Activated naive CD8-positive, alpha-beta T cell (primary cell): ENCODE measurements around the gene ZNF559.

Experiments used
- H3K27ac Mint-ChIP-seq: one replicate; pipeline ENCODE4 v1.8.0; 2021; ENCODE audit warnings: mixed read lengths
- H3K27me3 Mint-ChIP-seq: one replicate; pipeline ENCODE4 v1.8.0; 2021; ENCODE audit warnings: mixed read lengths
- H3K36me3 Mint-ChIP-seq: one replicate; pipeline ENCODE4 v1.8.0; 2021; ENCODE audit warnings: mixed read lengths
- H3K4me1 Mint-ChIP-seq: one replicate; pipeline ENCODE4 v1.8.0; 2021; ENCODE audit warnings: low read depth, mixed read lengths
- H3K4me3 Mint-ChIP-seq: one replicate; pipeline ENCODE4 v1.8.0; 2021; ENCODE audit warnings: mild to moderate bottlenecking, mixed read lengths
- H3K9me3 Mint-ChIP-seq: one replicate; pipeline ENCODE4 v1.8.0; 2021; ENCODE audit warnings: low read depth, mixed read lengths

ZNF559 gene

DNA sequence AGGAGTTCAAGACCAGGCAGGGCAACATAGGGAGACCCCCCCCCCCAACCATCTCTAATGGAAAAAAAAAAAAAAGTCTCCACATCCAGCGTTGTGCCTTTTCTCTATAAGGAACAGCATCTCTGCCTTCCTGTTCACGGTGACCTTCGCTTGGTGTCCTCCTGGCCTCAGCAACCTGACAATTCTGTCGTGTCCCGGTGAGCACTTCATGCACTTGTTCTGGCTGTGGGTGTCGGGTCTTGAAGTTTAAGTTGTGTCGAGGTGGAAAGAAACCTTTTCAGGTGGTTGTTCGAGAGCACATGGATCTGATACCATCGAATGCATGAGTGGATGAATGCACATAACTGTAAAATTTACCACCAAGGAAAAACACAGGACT lies 594 bp downstream of the ZNF559 start:
- Mint-ChIP-seq H3K27me3 (no peaks in the 10 kb centered on the region), H3K27ac (peak overlapping the region; percentile 86), H3K4me1 (peaks cover 31% of the 10 kb centered on the region), H3K36me3 (peaks cover 35% of the 10 kb centered on the region), H3K4me3 (peak overlapping the region; percentile 93), H3K9me3 (peaks cover 9% of the 10 kb centered on the region)

GRCh38 chr19:9329999-9330398 lies 6.0 kb downstream of the ZNF559 start:
- Mint-ChIP-seq H3K9me3 (peaks cover 37% of the 10 kb centered on the region), H3K27me3 (no peaks in the 10 kb centered on the region), H3K27ac (no peak overlapping the region), H3K4me3 (no peak overlapping the region), H3K36me3 (peaks cover 66% of the 10 kb centered on the region), H3K4me1 (peaks cover 13% of the 10 kb centered on the region)

DNA sequence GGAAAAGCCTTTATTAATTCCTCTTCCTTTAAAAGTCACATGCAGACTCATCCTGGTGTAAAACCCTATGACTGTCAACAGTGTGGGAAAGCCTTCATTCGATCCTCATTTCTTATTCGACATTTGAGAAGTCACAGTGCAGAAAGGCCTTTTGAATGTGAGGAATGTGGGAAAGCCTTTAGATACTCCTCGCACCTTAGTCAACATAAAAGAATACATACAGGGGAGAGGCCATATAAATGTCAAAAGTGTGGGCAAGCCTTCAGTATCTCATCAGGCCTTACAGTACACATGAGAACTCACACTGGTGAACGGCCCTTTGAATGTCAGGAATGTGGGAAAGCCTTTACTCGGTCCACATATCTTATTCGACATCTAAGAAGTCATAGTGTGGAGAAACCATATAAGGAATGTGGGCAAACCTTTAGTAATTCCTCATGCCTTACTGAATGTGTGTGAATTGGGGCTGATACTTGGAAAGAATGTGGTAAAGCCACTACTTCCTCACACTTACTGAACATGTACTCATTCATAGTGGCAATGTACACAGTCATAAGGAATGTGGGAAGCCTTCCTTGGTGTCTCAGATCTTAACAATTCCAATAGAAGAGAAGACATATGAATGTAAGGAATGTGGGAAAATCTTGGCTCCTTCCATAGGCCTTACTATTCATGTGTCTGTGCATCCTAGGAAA lies 18.8 kb downstream of the ZNF559 start:
- H3K27me3 Mint-ChIP-seq: no peaks in the 10 kb centered on the region
- H3K4me1 Mint-ChIP-seq: no peaks in the 10 kb centered on the region
- no peak overlapping the region for H3K27ac Mint-ChIP-seq
- H3K36me3 Mint-ChIP-seq: peaks cover 70% of the 10 kb centered on the region
- no peak overlapping the region for H3K4me3 Mint-ChIP-seq
- H3K9me3 Mint-ChIP-seq: peaks cover 39% of the 10 kb centered on the region

- Mint-ChIP-seq H3K27ac (no peak overlapping the region), H3K4me3 (no peak overlapping the region), H3K9me3 (peaks cover 37% of the 10 kb centered on the region), H3K27me3 (no peaks in the 10 kb centered on the region), H3K36me3 (peaks cover 64% of the 10 kb centered on the region), H3K4me1 (no peaks in the 10 kb centered on the region)
Measured at GRCh38 chr19:9345005-9345404, 21.0 kb downstream of the ZNF559 start.

GRCh38 chr19:9348253-9348652 lies 24.3 kb downstream of the ZNF559 start:
- H3K36me3 Mint-ChIP-seq: peaks cover 48% of the 10 kb centered on the region
- no peak overlapping the region for H3K27ac Mint-ChIP-seq
- no peaks in the 10 kb centered on the region for H3K4me1 Mint-ChIP-seq
- no peaks in the 10 kb centered on the region for H3K27me3 Mint-ChIP-seq
- H3K9me3 Mint-ChIP-seq: peaks cover 14% of the 10 kb centered on the region
- H3K4me3 Mint-ChIP-seq: no peak overlapping the region

GRCh38 chr19:9348671-9349070 lies 24.7 kb downstream of the ZNF559 start:
- no peak overlapping the region for H3K27ac Mint-ChIP-seq
- no peaks in the 10 kb centered on the region for H3K27me3 Mint-ChIP-seq
- H3K36me3 Mint-ChIP-seq: peaks cover 44% of the 10 kb centered on the region
- no peak overlapping the region for H3K4me3 Mint-ChIP-seq
- peaks cover 11% of the 10 kb centered on the region for H3K9me3 Mint-ChIP-seq
- no peaks in the 10 kb centered on the region for H3K4me1 Mint-ChIP-seq

GRCh38 chr19:9352505-9352904 lies 28.5 kb downstream of the ZNF559 start:
- Mint-ChIP-seq H3K36me3 (peaks cover 35% of the 10 kb centered on the region), H3K27ac (no peak overlapping the region), H3K4me1 (no peaks in the 10 kb centered on the region), H3K27me3 (no peaks in the 10 kb centered on the region), H3K9me3 (peaks cover 6% of the 10 kb centered on the region), H3K4me3 (no peak overlapping the region)

GRCh38 chr19:9353011-9353410 lies 29.0 kb downstream of the ZNF559 start:
- H3K36me3 Mint-ChIP-seq: peaks cover 36% of the 10 kb centered on the region
- H3K27me3 Mint-ChIP-seq: no peaks in the 10 kb centered on the region
- peaks cover 6% of the 10 kb centered on the region for H3K9me3 Mint-ChIP-seq
- no peak overlapping the region for H3K27ac Mint-ChIP-seq
- H3K4me3 Mint-ChIP-seq: no peak overlapping the region
- no peaks in the 10 kb centered on the region for H3K4me1 Mint-ChIP-seq

GRCh38 chr19:9354651-9355050 lies 30.7 kb downstream of the ZNF559 start:
- Mint-ChIP-seq H3K27me3 (no peaks in the 10 kb centered on the region), H3K36me3 (peaks cover 33% of the 10 kb centered on the region), H3K4me3 (no peak overlapping the region), H3K4me1 (no peaks in the 10 kb centered on the region), H3K9me3 (no peaks in the 10 kb centered on the region), H3K27ac (no peak overlapping the region)

DNA sequence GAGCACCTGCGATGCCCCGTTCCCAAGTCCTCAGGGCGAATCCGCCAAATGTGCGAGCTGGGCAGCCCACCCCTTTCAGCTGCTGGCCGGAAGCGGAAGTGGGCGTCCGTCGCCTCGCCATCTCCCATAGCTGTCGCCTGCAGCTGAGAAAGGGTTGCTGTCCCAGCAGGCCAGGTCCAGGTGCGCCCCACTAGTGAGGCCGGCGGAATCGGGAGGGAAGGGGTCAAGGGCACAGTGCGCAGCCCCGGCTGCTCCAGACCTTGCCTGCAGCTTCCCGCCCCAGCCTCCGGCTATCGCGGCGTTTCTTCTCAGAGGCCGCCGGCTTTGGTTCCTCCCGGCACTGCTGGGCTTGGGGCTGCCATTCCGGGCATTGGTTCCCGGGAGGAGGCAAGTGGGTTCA lies 38.9 kb downstream of the ZNF559 start, which contains the start of gene ZNF177:
TSS of gene ZNF177 (plus strand) at position 109 of the 400 bp plus-strand sequence. CDS start 15,299 bp downstream, outside the sequence.
- H3K27ac Mint-ChIP-seq: no peak within 1 kb of the TSS
- H3K4me3 Mint-ChIP-seq: peak within 1 kb of the TSS; percentile 42
- H3K4me1 Mint-ChIP-seq: peaks cover 6% of the 10 kb centered on the region
- peaks cover 28% of the 10 kb centered on the region for H3K9me3 Mint-ChIP-seq
- peaks cover 3% of the 10 kb centered on the region for H3K27me3 Mint-ChIP-seq
- H3K36me3 Mint-ChIP-seq: peaks cover 41% of the 10 kb centered on the region

- H3K27me3 Mint-ChIP-seq: no peaks in the 10 kb centered on the region
- H3K4me3 Mint-ChIP-seq: no peak overlapping the region
- H3K4me1 Mint-ChIP-seq: no peaks in the 10 kb centered on the region
- H3K27ac Mint-ChIP-seq: no peak overlapping the region
- H3K36me3 Mint-ChIP-seq: peaks cover 59% of the 10 kb centered on the region
- H3K9me3 Mint-ChIP-seq: peaks cover 50% of the 10 kb centered on the region
Measured at GRCh38 chr19:9370738-9371619, 47.0 kb downstream of the ZNF559 start.

DNA sequence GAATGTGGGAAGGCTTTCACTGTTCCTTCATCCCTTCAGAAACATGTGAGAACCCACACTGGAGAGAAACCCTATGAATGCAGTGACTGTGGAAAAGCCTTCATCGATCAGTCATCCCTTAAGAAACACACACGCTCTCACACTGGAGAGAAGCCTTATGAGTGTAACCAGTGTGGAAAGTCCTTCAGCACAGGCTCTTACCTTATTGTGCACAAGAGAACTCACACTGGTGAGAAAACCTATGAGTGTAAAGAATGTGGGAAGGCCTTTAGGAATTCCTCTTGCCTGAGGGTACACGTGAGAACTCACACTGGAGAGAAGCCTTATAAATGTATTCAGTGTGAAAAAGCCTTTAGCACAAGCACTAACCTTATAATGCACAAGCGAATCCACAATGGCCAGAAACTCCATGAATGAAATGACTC lies 57.4 kb downstream of the ZNF559 start:
- H3K9me3 Mint-ChIP-seq: peaks cover 54% of the 10 kb centered on the region
- H3K4me1 Mint-ChIP-seq: no peaks in the 10 kb centered on the region
- H3K27me3 Mint-ChIP-seq: no peaks in the 10 kb centered on the region
- no peak overlapping the region for H3K27ac Mint-ChIP-seq
- peaks cover 73% of the 10 kb centered on the region for H3K36me3 Mint-ChIP-seq
- no peak overlapping the region for H3K4me3 Mint-ChIP-seq
